ENCODE data around the gene TTC33.
"Not testable (repeated sequence)": the region's sequence is repeated elsewhere in the genome, so short reads cannot be mapped to it uniquely, and the experiment has no call there.

TTC33 gene

DNA sequence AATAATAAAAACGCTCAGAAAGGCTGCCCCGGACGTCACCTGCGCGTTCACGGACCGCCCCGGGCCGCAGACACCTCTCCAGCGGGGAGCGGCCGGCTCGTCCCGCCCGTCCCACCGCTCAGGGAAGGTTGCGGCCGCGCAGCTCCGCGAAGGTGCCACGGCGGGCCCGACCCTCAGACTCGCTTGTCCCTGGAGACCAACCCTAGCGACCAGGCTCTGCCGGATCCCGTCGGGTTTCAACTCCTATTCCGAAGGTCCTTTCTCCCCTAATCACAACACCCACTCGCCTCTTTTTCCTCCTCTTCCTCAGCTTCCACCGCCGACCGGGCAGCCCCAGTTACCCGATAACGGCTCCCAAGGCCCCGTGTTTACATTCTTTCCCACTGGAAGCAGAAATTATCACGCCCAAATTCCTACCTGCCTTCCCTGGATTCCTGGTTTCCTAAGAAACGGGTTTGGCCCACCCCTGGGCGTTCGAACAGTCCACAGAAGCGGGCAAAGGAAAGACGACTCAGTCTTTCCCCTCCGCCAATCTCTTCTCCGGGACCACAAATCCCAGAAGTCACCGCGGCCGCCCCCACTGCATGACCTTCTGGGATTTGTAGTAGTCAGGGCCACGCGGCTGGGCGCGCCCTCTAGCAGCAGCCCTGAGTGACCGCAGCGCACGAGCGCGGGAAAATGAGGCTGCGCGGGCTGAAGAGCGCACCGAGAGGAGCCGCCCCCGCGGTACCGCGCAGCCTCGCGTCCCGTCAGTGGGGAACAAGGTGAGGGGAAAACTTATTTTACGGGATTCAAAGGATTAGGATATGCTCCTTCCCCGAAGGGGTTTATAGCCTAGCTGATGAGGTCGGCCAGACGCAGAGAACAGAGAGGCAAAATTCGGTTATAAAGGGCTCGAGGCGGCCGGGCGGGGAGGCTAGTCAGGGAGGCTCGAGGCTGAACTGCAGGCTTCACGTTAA is at the start of gene TTC33:
Gene TTC33, minus strand, starts transcription at position 555 of the 959 bp plus-strand sequence. CDS start 8,943 bp downstream, outside the sequence.
- peak; percentile 93 for DNase-seq (ENCODE audit: low read depth)

GRCh38 chr5:40801771-40802562 is 46.2 kb upstream of the TTC33 start:
- DNase-seq (ENCODE audit: low read depth) = no peak

GRCh38 chr5:40799258-40799657 is 43.5 kb upstream of the TTC33 start:
- DNase-seq (ENCODE audit: low read depth) = no peak

GRCh38 chr5:40798801-40799210 is 43.0 kb upstream of the TTC33 start:
- DNase-seq (ENCODE audit: low read depth) = no peak

DNA sequence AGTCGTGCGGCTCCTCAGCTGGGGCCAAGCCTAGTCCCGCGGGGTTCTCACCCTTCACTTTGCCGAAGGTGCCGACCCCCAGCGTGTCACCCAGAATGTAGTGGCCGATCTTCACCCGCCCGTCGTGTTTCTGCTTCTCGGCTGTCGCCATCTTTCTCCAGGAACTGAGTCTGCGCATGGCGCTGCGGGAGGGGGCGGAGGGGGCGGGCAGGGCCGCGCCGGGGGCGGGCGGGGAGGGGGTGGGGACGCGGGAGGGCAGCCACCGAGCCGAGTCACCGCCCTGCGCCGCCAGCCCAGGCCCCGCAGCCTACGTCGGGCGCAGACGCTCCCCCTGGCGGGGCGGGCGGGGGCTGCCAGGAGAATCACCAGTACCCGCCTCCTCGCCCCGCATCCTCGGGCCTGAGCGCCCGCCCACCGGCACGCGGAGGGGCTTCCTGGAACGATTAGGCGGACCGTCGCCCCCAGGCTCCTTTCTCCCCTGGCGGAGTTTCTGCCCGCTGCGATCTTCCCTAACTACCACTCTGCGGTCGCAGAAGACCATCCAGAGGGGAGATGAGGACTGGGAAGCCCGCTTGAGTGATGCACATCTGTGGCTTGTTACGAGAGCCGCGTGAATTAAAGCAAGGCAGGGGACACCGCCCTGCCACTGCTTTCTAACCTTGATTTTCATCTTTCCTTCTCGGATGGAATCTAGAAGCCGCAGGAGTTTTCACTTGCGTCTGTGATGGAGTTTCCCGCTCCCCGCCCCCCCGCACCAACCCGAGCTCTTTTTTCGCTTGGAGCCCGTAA is 42.4 kb upstream of the TTC33 start, which contains the start of gene PRKAA1:
Gene PRKAA1, minus strand, starts transcription at position 363 of the 789 bp plus-strand sequence. Its CDS starts 185 bp downstream, at position 178.
- DNase-seq (ENCODE audit: low read depth) = peak; percentile 87

- peak; percentile 67 for DNase-seq (ENCODE audit: low read depth)
Measured at GRCh38 chr5:40797273-40798011, 41.7 kb upstream of the TTC33 start.

DNA sequence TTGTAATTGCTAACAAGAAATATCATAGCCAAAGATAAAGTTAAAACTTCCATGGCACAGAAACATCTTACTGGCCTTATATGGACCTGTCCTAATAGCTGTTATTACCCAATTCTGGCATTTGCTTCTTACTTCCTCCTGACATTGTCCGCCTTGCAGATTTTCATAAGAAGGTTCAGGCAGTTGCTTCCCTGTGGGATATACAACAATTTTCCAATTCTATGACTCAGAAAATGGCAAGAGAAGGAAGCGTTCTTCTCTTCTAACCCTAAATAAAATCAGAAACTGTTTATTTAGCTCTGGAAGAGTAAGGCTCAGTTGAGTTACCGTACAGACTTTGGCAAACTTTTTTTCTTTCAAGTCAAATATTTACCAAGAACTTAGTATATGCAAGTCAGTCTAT is 40.7 kb upstream of the TTC33 start:
- no peak for DNase-seq (ENCODE audit: low read depth)

GRCh38 chr5:40794877-40795276 is 39.1 kb upstream of the TTC33 start:
- DNase-seq (ENCODE audit: low read depth) = not testable (repeated sequence)

- DNase-seq (ENCODE audit: low read depth) = not testable (repeated sequence)
Measured at GRCh38 chr5:40794340-40794739, 38.6 kb upstream of the TTC33 start.

DNA sequence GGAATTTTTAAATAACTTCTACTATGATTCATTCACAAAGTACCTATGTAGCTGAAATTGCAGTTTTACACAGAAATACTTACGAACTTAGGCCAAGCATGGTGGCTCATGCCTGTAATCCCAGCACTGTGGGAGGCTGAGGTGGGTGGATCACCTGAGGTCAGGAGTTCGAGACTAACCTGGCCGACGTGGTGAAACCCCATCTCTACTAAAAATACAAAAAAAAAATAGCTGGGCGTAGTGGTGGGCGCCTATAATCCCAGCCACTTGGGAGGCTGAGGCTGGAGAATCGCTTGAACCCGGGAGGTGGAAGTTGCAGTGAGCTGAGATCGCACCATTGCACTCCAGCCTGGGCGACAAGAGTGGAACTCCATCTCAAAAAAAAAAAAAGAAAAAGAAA is 36.9 kb upstream of the TTC33 start:
- DNase-seq (ENCODE audit: low read depth) = not testable (repeated sequence)

DNA sequence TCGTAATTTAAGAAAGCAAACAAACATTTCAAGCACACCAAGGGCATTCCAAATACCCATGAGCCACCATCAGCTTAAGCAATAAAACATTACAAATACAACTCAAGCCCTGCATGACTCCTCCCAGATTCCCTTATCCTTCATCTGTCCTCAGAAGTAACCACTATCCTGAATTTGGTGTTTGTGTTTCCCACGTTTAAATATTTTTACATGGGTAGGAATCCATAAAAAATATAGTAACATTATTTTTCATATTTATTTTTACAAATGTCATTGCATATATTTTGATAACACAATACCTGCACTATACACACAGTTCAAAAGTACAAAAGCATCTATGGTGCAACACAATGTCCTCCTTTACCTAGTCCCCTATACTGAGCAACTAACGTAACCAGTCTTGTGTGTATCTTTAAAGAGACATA is 36.0 kb upstream of the TTC33 start:
- no peak for DNase-seq (ENCODE audit: low read depth)

DNA sequence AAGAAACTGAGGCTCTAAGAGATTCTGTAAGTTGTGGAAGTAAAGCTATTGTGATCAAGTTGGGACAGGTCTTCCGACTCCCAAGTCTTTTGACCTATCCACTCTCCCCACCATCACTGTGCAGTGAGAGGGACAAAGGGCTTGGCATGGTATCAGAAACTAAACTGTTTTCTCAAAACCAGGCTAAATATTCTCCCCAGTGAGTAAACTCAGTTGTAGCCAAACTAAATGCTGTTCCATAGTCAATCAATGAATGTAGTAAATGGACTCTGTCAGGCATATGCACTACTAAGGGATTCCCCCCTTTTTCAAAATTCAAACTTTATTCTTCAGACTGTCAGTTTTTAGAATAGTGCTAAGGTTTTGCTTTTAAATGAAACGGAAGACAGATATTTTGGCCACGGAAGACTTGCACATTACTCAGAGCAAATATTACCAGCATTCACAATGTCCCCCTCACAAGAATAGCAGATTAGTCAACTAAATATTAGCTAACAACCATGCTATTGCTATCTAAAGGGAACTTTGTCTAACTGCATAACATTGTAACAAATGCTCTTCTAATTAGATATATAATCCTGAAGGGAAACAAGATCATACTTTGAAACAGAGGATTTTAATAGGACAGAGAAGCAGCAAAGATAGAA is 35.3 kb upstream of the TTC33 start:
- no peak for DNase-seq (ENCODE audit: low read depth)

DNA sequence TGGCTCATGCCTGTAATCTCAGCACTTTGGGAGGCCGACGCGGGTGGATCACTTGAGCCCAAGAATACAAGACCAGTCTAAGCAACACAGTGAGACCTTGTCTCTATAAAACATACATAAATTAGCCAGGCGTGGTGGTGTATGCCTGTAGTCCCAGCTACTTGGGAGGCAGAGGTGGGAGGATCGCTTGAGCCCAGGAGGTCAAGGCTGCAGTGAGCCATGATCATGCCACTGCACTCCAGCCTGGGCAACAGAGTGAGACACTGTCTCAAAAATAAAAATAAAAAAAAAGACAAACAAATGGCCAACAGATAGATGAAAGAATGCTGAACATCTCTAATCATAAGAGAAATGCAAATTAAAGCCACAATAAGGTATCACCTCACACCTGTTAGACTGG is 33.2 kb upstream of the TTC33 start:
- not testable (repeated sequence) for DNase-seq (ENCODE audit: low read depth)

DNA sequence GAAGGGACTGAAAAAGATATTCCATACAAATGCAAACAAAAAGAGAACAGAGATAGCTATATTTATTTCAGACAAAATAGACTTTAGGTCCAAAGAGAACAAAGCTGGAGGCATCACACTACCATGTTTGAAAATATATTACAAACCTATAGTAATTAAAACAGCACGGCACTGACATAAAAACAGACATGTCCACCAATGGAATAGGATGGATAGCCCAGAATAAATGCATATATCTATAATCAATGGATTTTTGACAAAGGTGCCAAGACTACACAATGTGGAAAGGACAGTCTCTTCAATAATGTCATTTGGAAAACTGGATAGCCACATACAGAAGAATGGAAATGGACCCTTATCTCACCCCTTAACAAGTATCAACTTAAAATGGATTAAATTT is 32.2 kb upstream of the TTC33 start:
- DNase-seq (ENCODE audit: low read depth) = no peak

- not testable (repeated sequence) for DNase-seq (ENCODE audit: low read depth)
Measured at GRCh38 chr5:40786664-40787063, 30.9 kb upstream of the TTC33 start.

GRCh38 chr5:40784916-40785315 is 29.2 kb upstream of the TTC33 start:
- DNase-seq (ENCODE audit: low read depth) = no peak

DNA sequence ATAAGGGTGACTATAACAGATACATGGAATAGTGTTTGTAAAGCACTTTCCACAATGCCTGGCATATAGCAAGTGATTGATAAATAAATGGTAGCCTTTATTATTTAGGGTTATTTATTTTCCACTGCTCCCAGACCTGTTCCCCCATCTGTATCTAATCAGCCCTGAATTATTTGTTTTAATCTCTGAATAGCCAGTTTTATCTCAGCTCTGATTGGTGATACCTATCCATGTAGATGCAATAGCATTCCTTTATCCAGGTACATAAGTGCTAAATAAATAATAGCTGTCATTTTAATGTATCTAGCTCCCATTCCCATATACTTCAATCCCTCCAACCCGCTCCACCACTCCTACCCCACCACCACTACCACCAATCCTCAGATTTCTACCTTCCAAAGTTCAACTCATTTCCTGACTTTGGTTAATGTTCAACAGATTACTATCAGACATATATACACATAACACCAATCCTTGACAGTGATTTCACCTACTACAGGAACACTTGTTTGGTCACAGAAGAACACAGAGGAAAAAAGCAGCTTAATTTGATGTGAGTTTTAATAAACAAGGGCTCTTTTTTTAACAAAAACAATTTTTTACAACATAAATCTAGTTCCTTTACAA is 28.4 kb upstream of the TTC33 start:
- no peak for DNase-seq (ENCODE audit: low read depth)

- DNase-seq (ENCODE audit: low read depth) = no peak
Measured at GRCh38 chr5:40781843-40782409, 26.2 kb upstream of the TTC33 start.

DNA sequence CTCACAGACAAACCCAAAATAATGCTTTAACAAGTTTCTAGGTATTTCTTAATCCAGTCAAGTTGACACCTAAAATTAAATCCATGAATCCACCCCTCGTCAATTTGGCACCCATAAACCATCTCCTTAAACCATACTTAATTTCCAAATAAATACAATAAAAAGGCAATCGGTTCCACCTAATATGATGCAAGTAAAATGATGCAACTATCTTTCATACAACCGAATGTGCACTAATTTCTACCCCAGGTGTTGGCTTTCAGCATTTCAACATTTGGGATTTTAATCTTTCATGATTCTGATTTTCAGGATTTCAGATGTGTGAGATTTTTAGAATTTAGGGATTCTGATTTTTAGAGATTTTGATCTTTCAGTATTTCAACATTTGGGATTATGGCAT is 25.1 kb upstream of the TTC33 start:
- DNase-seq (ENCODE audit: low read depth) = no peak

DNA sequence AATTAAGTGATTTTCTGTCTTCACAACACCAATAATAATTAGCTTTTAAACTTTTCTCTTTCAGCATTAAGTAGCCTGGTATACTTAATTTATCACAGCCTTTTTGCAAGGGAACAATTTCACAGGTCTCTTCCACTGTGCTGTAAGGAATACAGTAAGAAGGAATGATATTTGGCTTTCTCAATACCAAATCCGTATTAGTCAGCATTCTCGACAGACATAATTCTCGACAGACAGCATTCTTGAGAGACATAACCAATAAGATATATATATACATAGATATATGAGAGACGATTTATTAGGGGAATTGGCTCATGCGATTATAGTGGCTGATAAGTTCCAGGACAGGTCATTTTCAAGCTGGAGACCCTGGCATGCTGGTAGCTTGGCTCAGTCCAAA is 24.4 kb upstream of the TTC33 start:
- DNase-seq (ENCODE audit: low read depth) = no peak

All from activated T-cell treated with anti-CD3 and anti-CD28 coated beads for 48 hours (primary cell).